Activated T-cell treated with anti-CD3 and anti-CD28 coated beads for 24 hours (primary cell): Measurements from ENCODE around the gene PRKCE.
"Not testable (repeated sequence)": the region's sequence is repeated elsewhere in the genome, so short reads cannot be mapped to it uniquely, and the experiment has no call there.

ENCODE experiments used
- DNase-seq: peaks from one replicate; pipeline ENCODE4 v3.0.0-alpha.2; 2020; ENCODE audit warnings: low read depth

Gene PRKCE

GRCh38 chr2:45889620-45890370, 238.3 kb downstream of the PRKCE start:
- DNase-seq = no peak

GRCh38 chr2:45890371-45890646, 238.8 kb downstream of the PRKCE start:
- not testable (repeated sequence) for DNase-seq

GRCh38 chr2:45890819-45891218, 239.3 kb downstream of the PRKCE start:
- no peak for DNase-seq

DNA sequence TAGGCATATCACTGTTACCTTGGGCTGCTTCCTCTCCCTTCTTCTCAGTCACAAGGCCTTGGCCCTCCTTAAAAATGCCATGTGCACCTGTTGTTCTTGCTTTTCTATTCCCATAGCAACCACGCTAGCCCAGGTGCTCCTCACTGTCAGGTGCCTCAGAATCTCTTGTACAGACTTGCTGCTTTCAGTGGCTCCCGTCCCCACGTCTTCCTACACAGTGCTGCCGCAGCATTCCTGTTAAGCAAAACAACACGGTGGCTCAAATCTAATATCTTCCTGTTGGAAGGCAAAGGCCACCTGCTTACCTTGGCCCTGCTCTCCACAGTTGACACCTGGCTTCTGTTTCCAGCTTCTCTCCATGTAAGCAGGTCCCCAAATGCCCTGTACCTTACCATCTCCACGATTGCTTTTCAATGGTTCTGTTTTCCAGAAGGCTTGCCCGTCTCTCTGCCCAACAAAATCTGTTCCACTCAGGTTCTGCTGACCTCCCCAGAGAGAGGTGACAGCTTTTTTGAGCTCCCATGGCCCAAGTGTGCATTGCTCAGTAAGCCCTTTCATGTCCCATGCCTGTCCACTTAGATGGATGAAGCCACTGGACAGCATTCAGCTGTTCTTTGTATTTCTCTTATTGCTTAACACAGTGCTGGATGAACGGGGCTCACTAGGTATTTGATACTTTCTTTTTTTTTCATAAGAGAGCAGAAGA, 240.4 kb downstream of the PRKCE start:
- no peak for DNase-seq

GRCh38 chr2:45892425-45892745, 240.9 kb downstream of the PRKCE start:
- DNase-seq = no peak

DNA sequence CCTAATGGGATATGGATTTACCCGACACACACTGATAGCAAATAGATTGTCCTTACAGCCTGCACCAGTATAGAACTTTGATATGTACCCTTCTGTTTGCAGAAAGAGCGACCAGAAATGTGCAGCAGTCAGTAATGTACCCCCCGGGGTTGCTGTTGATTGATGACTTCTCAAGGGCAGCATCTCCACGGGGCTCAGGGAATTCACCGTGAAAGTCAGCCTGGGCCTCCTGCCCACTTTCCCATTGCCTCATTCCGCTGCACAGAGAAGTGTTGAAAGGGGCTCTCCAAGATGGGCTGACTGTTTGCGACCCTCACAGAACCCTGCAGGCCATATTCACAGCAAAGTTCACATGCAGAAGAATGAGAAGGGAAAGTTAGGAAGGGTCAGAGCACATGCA, 241.3 kb downstream of the PRKCE start:
- no peak for DNase-seq

GRCh38 chr2:45894211-45894610, 242.7 kb downstream of the PRKCE start:
- DNase-seq = no peak

- DNase-seq = no peak
Observed at GRCh38 chr2:45895241-45895861, 243.9 kb downstream of the PRKCE start.

DNA sequence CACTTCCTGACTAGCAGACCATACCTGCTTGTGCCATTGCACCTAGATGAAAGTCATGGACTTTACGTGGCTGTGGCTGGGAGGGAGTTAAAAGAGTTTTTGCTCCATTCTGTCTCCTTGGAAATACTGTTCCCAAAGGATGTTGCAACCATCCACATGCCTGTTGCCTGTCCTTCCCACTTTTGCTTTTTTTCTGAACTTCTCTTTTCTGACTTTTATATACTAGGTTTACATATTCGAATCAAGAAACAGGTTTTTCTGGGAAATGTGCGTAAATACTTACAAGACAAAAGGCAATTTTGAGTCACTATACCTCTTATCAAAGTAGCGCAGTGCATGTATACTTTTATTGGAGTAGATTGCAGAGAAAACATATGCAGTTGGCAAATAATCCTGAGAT, 244.8 kb downstream of the PRKCE start:
- no peak for DNase-seq

GRCh38 chr2:45897842-45898241, 246.4 kb downstream of the PRKCE start:
- no peak for DNase-seq

DNA sequence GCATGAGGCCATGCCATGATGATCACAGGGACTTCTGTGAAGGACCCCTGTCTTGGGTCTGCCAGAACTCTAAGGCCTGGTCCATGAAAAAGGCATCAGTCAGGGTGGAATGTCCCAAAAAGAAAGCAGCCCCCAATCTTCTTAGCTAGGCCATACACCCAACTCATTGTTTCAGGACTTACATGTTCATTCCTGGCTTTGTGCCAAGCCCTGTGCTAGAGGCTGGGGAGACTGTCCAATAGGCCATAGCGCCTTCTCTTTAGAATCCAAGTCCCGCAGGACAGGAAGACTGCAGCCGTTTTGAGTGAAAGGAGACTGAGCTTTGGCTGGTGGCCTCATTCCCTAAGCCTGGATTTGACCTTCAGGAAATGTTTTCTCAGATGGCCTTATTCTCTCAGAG, 247.3 kb downstream of the PRKCE start:
- no peak for DNase-seq

DNA sequence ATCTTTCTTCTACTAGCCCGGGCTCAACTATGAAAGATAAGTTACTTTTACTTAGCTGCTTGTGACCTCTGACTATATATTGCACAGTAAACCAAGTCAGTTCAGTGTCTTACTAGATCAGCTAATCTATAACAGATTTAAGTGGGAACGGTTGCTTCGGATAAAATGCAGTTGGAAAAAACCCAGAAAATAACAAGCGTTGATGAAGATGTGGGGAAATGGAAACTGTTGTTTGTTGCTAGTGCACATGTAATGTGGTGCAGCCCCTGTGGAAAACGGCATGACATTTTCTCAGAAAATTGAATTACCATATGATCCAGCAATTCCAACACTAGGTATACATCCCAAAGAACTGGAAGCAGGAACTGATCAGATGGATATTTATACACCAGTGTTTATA, 248.5 kb downstream of the PRKCE start:
- no peak for DNase-seq

DNA sequence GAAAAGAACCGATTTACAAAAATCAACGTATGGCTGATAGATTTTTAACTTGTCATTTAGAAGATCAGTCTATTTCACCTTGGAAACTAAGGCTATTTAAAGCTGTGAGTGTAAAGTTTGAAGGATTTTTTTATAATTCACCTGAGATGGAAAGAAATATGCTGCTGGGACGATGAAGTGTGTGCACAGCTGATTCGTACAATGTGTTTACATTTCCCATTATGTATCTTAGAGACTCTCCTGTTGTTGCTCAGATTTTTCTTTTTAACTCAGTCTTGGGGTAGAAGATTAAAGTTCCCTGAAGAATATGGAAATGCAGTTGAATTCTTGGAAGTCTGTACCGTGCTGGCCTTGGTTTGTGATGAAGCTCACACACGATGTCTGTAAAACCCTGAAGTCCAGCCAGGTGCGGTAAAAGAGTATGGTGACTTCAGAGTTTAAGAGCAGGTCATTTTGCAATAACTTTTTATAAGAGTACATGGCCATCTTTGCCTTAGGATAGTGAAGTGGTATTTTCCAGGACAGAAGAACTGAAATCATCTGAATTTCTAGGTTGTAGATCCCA, 250.1 kb downstream of the PRKCE start:
- no peak for DNase-seq

GRCh38 chr2:45902380-45902779, 250.9 kb downstream of the PRKCE start:
- DNase-seq = no peak

DNA sequence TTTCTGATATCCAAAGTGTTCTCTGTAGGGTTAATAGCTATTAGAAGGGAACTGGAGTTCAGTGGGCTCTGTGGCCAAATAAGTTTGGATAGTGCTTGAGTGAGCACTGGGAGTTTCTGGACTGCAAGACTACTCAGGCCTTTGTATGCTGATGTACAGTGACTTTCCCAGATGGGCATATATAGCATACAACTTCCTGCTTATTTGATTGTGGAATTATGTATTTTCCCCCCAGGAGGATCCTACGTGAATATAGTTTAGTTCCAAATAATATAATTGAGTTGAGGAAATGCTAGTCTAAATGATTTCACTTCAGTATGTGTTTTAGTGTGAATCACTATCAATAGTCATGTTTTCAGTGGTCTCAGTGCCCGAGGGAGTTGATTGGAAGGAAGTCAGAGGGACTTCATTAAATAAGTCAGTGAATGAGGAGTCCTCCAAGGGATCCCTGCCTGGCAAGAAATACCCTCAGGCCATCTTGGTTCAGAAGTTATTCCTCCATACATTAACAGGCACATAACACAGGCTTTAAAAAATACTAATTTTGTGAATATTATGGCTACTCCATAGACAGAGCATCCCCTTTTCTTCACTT, 251.4 kb downstream of the PRKCE start:
- no peak for DNase-seq

- no peak for DNase-seq
Observed at GRCh38 chr2:45904267-45904945, 252.9 kb downstream of the PRKCE start.

- DNase-seq = no peak
Observed at GRCh38 chr2:45904946-45905631, 253.6 kb downstream of the PRKCE start.

DNA sequence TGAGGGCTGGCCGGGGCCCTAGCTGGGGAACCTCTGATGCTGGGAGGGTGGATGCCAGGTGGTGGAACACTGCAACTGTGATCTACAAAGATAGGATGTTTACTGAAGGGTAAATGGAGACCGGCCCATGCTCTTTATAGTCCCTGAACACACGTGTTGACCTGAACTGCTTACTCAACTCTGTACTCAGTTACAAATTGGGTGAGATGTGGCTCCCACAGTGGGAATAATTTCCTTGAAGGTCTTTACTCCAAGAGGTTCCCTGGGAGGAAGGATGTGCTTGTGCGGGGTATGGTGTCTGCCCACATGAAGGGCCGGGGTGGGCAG, 254.1 kb downstream of the PRKCE start:
- DNase-seq = no peak

DNA sequence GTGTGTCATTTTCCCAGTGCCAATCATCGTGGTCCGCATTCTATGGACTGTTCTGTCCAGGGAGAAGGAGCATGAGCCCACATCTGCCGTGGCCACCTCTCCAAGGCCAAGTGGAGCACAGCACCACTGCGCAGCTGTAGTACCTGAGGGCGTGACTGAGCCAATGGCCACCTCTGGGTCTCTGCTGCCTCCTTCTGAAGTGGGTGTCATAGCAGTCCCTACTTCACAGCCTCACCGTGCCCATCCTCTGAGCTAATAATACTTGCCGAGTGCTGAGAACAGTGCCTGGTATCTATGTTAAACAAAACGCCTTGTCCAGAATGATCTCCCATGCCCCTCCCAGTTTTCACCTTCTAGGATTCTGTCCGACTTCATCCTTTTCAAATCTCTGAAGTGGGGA, 256.1 kb downstream of the PRKCE start:
- no peak for DNase-seq

DNA sequence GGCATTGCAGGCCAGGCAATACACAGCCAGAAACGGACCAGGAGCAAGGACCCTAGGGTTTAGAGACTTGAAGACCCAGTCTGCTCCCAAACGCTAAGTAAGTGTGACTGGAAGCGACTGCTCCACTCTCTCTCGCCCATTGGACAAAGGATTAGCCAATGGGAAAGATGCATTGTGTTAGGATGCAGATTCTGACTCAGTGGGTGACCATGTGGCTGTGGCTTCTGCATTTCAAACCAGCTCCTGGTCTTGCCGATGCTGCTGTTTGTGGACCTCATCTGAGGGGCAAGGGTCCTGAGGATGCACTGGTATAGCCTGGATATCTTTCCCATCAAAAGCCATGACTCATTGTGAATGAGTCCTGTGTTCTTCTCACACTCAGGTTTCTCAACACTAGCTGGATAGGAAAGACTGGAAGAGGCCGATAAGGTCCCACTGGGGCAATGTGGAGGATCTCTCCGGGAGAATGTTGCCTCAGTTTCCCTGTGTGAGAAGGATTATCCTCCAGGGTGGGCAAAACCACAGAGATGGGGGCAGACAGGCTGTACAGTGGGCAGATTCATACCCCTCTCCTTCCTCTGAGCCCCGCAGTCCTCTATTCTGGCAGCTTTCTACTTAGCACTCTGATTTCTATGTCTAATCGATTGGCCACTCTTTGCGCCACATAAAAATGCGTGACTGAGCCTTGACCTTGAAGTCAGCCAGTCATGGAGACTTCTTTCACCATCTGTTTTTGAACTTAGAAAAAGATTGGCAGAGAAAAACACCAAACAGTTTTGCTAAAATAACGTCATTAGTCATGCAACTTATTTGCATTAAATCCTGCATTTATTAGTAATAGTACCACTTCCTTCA, 257.1 kb downstream of the PRKCE start:
- no peak for DNase-seq

DNA sequence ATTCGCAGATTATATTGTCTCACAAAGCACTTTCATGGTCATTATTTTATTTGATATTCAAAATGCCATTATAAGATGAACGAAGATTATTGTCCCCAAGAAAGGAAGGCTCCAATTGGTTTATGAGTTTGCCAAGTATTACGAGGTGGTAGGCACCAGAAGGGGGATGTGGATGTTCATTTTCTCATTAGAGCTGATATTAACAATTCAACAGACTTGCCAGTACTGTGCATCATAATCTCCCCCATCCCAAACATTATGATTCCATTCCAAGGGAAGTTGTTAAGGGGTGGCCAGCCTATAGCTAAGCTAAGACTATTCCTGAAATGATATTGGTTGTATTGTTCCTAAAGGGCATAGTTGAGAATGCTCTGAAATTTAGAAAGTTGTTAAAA, 257.7 kb downstream of the PRKCE start:
- DNase-seq = no peak
